ENCODE measurements around the gene PDAP1. TPM values are rescaled to one million over a fixed set of nuclear protein-coding genes. Genes with fewer than 3 reads are reported as not detected.
"Not testable (repeated sequence)": the region's sequence is repeated elsewhere in the genome, so short reads cannot be mapped to it uniquely, and the experiment has no call there.

PDAP1 gene
- total RNA-seq, 1 experiment from 2014 or later: 87.2 TPM

DNA sequence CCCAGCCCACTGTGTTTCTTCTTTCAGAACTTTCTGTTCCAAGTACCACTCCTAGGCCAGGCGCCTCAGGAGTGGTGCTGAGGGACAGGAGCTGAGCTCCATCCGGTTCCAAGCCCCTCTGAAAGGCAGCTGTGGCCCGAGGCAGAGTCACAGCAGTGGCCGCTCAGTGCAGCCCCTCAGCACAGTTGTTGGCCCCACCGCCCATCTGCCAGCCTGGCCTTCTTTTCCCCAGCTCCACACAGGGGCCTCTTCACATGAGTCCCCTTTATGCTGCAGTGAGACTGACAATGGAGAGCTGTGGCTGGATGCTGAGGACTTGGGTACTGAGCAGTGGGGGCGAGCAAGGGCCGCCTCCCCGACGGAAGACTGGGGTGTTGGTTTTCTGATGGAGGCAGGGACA is 9.9 kb upstream of the PDAP1 start:
- no TSS peak for BruUV-seq (replicated peaks)
- H3K27me3 Mint-ChIP-seq (ENCODE audit: unreplicated experiment): no peaks in the 10 kb centered on the region
- peaks cover 7% of the 10 kb centered on the region for H3K4me1 Mint-ChIP-seq (ENCODE audit: low read depth, unreplicated experiment)
- H3K36me3 Mint-ChIP-seq (ENCODE audit: insufficient read depth, unreplicated experiment): peaks cover 68% of the 10 kb centered on the region
- TF ChIP-seq CTCF (IDR thresholded peaks at IDR 0.05; ENCODE audit: unreplicated experiment): no peak
- intact Hi-C loops (cut with micrococcal nuclease; ENCODE audit: unreplicated experiment): no loop called here
- CTCF ChIA-PET: no interaction called here
- H3K9me3 Mint-ChIP-seq (ENCODE audit: low read depth, unreplicated experiment): peaks cover 3% of the 10 kb centered on the region
- no peak for DNase-seq
- no peak overlapping the region for H3K27ac Mint-ChIP-seq (ENCODE audit: unreplicated experiment)
- no peak overlapping the region for H3K4me3 Mint-ChIP-seq (ENCODE audit: low read depth, unreplicated experiment)

DNA sequence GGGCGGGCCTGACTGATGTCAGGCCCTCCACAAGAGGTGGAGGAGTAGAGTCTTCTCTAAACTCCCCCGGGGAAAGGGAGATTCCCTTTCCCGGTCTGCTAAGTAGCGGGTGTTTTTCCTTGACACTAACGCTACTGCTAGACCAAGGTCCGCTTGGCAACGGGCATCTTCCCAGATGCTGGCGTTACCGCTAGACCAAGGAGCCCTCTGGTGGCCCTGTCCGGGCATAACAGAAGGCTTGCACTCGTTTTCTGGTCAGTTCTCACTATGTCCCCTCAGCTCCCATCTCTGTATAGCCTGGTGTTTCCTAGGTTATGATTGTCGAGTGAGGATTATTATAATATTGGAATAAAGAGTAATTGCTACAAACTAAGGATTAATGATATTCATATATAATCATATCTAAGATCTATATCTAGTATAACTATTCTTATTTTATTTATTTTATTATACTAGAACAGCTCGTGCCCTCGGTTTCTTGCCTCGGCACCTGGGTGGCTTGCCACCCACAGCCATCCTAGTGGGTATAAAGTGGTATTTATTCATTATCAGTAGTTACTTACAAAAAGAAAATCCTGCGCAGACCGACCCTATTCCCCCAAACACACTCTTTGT is 7.2 kb upstream of the PDAP1 start:
- H3K27me3 Mint-ChIP-seq (ENCODE audit: unreplicated experiment); CTCF ChIA-PET; intact Hi-C loops (cut with micrococcal nuclease; ENCODE audit: unreplicated experiment); BruUV-seq (replicated peaks); H3K4me3 Mint-ChIP-seq (ENCODE audit: low read depth, unreplicated experiment); H3K9me3 Mint-ChIP-seq (ENCODE audit: low read depth, unreplicated experiment); H3K27ac Mint-ChIP-seq (ENCODE audit: unreplicated experiment); H3K4me1 Mint-ChIP-seq (ENCODE audit: low read depth, unreplicated experiment): not testable (repeated sequence)
- H3K36me3 Mint-ChIP-seq (ENCODE audit: insufficient read depth, unreplicated experiment): peaks cover 74% of the 10 kb centered on the region
- peak; percentile 37 for TF ChIP-seq CTCF (IDR thresholded peaks at IDR 0.05; ENCODE audit: unreplicated experiment)
- peak; percentile 62 for DNase-seq

DNA sequence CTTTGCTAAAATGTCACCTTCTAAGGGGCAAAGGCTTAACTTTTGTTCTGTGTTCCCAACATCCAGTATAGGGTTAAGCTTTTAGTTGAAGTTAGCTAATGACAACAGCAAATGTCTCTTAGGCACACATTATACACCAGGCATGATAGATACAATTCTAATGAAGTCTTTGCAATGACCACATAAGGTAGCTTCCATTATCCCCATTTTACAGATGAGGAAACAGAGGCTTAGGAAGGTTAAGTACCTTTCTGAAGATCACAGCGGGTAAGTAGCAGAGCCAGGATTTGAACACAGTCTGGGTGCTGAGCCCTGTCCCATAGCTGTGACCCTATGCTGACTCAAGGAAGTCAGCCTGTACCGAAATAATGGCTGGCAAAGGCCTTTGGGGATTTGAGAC is 2.2 kb upstream of the PDAP1 start:
- CTCF ChIA-PET: no interaction called here
- BruUV-seq (replicated peaks): no TSS peak
- H3K27me3 Mint-ChIP-seq (ENCODE audit: unreplicated experiment): no peaks in the 10 kb centered on the region
- peaks cover 64% of the 10 kb centered on the region for H3K36me3 Mint-ChIP-seq (ENCODE audit: insufficient read depth, unreplicated experiment)
- peak overlapping the region; percentile 92 for H3K4me3 Mint-ChIP-seq (ENCODE audit: low read depth, unreplicated experiment)
- H3K9me3 Mint-ChIP-seq (ENCODE audit: low read depth, unreplicated experiment): peaks cover 3% of the 10 kb centered on the region
- TF ChIP-seq CTCF (IDR thresholded peaks at IDR 0.05; ENCODE audit: unreplicated experiment): no peak
- H3K4me1 Mint-ChIP-seq (ENCODE audit: low read depth, unreplicated experiment): peaks cover 12% of the 10 kb centered on the region
- H3K27ac Mint-ChIP-seq (ENCODE audit: unreplicated experiment): no peak overlapping the region
- DNase-seq: no peak
- intact Hi-C loops (cut with micrococcal nuclease; ENCODE audit: unreplicated experiment): no loop called here

DNA sequence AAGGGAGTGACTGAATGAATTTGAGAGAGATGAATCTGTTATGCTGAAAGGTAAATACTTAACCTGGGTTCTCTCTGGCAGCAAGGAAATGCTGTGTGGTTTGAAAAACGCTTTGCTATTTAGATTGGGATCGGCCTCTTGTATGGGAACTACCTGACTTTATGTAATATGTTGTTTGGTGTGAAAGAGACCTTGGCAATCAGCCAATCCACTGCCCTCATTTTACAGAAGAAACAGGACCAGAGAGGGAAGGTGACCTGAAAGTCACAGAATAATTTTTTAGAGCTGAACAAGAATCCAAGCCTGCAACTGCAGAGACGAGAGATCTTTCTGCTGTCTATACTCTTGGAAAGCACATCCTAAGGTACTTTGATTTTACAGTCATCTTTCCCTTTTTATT is 1.4 kb upstream of the PDAP1 start:
- Mint-ChIP-seq H3K9me3 (ENCODE audit: low read depth, unreplicated experiment) (peaks cover 1% of the 10 kb centered on the region), H3K4me3 (ENCODE audit: low read depth, unreplicated experiment) (peak overlapping the region; percentile 92), H3K36me3 (ENCODE audit: insufficient read depth, unreplicated experiment) (peaks cover 56% of the 10 kb centered on the region), H3K27me3 (ENCODE audit: unreplicated experiment) (no peaks in the 10 kb centered on the region), H3K27ac (ENCODE audit: unreplicated experiment) (no peak overlapping the region), H3K4me1 (ENCODE audit: low read depth, unreplicated experiment) (peaks cover 7% of the 10 kb centered on the region)
- intact Hi-C loops (cut with micrococcal nuclease; ENCODE audit: unreplicated experiment): no loop called here
- CTCF ChIA-PET: no interaction called here
- DNase-seq: no peak
- no peak for TF ChIP-seq CTCF (IDR thresholded peaks at IDR 0.05; ENCODE audit: unreplicated experiment)
- no TSS peak for BruUV-seq (replicated peaks)

Measured in Calu3 (cell line).